ENCODE data around the gene PKMYT1. TPM values are rescaled to one million over a fixed set of nuclear protein-coding genes. Genes with fewer than 3 reads are reported as not detected.

Gene PKMYT1
- polyA plus RNA-seq, 1 donor from 2014 or later: 2.9 TPM

DNA sequence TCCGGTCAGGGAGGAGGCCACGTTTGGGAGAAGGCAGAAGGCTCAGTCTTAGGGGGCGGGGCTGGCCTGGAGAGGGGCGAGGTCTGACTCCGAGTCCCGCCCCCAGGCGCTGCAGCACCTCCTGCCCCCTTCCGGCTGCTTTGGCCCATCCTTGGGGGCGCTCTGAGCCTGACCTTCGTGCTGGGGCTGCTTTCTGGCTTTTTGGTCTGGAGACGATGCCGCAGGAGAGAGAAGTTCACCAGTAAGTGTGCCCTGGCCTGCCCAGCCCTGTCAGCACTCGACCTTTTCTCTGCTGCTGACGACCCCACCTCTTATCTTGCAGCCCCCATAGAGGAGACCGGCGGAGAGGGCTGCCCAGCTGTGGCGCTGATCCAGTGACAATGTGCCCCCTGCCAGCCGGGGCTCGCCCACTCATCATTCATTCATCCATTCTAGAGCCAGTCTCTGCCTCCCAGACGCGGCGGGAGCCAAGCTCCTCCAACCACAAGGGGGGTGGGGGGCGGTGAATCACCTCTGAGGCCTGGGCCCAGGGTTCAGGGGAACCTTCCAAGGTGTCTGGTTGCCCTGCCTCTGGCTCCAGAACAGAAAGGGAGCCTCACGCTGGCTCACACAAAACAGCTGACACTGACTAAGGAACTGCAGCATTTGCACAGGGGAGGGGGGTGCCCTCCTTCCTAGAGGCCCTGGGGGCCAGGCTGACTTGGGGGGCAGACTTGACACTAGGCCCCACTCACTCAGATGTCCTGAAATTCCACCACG lies 41.4 kb upstream of the PKMYT1 start:
- Histone ChIP-seq H3F3A (ENCODE audit: insufficient read depth, low read length, poor library complexity, severe bottlenecking) (no peaks in the 10 kb centered on the region), H3K9me2 (ENCODE audit: insufficient read depth, low read length) (no peaks in the 10 kb centered on the region), H3K4me2 (ENCODE audit: low read length) (no peak overlapping the region), H4K20me1 (ENCODE audit: insufficient read depth) (no peaks in the 10 kb centered on the region), H3K4me3 (ENCODE audit: low read length) (peak overlapping the region; percentile 53), H3K36me3 (ENCODE audit: insufficient read depth, low read length) (no peaks in the 10 kb centered on the region), H3K9ac (ENCODE audit: low read length) (no peak overlapping the region), H3K9me3 (ENCODE audit: low read length) (no peaks in the 10 kb centered on the region), H2AFZ (ENCODE audit: low read depth, low read length) (no peak overlapping the region), H3K27ac (ENCODE audit: low read length) (no peak overlapping the region), H3K27me3 (ENCODE audit: insufficient read depth, low read depth, low read length) (peaks cover 38% of the 10 kb centered on the region), H3K79me2 (replicated peaks; ENCODE audit: insufficient read depth, low read length) (no peaks in the 10 kb centered on the region)
- no peak for TF ChIP-seq EZH2 (IDR thresholded peaks at IDR 0.05; ENCODE audit: borderline replicate concordance, insufficient read depth, low read length, poor library complexity, severe bottlenecking)

DNA sequence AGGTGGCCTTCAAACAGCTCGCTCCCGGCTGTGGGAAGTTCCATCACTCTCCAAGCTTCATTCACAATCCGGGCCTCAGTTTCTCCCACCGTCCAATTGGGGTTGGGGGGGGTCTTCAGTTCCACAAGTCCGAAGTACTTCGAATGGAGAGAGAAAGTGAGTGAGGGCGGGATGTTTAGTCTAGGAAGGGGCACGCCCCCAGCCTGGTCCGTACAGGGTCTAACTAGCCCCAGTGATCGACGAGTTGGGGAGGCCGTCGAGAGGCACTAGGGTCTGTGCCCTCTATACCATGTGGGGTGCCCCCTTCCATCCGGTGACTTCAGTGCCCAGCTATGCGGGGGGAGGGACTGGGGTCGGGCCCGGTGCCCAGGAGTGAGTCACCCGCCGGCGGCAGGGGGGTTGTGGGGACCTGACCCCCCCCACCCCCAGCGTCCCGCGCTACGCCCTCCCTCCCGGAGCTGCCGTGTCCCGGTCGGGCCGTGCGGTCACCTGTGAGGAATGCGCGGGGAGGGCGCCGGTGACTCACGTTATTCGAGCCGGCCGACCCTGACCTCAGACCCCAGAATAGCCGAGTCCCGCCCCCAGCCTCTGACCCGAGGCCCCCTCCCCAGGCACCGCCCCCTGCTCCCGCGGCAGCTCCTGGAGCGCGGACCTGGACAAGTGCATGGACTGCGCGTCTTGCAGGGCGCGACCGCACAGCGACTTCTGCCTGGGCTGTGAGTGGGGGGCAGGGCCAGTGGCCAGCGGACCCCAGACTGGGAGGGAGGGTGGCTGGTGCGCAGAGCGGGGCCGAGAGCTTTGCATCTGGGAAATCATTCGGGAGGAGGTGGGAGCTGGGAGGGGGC lies 40.6 kb upstream of the PKMYT1 start:
- Histone ChIP-seq H3K27me3 (ENCODE audit: insufficient read depth, low read depth, low read length) (peaks cover 38% of the 10 kb centered on the region), H3K79me2 (replicated peaks; ENCODE audit: insufficient read depth, low read length) (no peaks in the 10 kb centered on the region), H4K20me1 (ENCODE audit: insufficient read depth) (no peaks in the 10 kb centered on the region), H3K4me2 (ENCODE audit: low read length) (no peak overlapping the region), H3K9me3 (ENCODE audit: low read length) (no peaks in the 10 kb centered on the region), H3K27ac (ENCODE audit: low read length) (no peak overlapping the region), H3K4me3 (ENCODE audit: low read length) (peak overlapping the region; percentile 53), H3K36me3 (ENCODE audit: insufficient read depth, low read length) (no peaks in the 10 kb centered on the region), H3K9me2 (ENCODE audit: insufficient read depth, low read length) (no peaks in the 10 kb centered on the region), H3K9ac (ENCODE audit: low read length) (peak overlapping the region; percentile 5), H3F3A (ENCODE audit: insufficient read depth, low read length, poor library complexity, severe bottlenecking) (no peaks in the 10 kb centered on the region), H2AFZ (ENCODE audit: low read depth, low read length) (no peak overlapping the region)
- TF ChIP-seq POLR2AphosphoS5 (IDR thresholded peaks at IDR 0.05) (no peak), SMC3 (conservative IDR thresholded peaks at IDR 0.05; ENCODE audit: poor library complexity) (no peak), EZH2 (IDR thresholded peaks at IDR 0.05; ENCODE audit: borderline replicate concordance, insufficient read depth, low read length, poor library complexity, severe bottlenecking) (no peak), RAD21 (conservative IDR thresholded peaks at IDR 0.05) (no peak), MXI1 (conservative IDR thresholded peaks at IDR 0.05; ENCODE audit: poor library complexity, severe bottlenecking) (no peak), TAF1 (IDR thresholded peaks at IDR 0.05; ENCODE audit: low read depth) (no peak), EP300 (conservative IDR thresholded peaks at IDR 0.05; ENCODE audit: poor library complexity, severe bottlenecking) (no peak)
- TF ChIP-seq, protein P1, sequence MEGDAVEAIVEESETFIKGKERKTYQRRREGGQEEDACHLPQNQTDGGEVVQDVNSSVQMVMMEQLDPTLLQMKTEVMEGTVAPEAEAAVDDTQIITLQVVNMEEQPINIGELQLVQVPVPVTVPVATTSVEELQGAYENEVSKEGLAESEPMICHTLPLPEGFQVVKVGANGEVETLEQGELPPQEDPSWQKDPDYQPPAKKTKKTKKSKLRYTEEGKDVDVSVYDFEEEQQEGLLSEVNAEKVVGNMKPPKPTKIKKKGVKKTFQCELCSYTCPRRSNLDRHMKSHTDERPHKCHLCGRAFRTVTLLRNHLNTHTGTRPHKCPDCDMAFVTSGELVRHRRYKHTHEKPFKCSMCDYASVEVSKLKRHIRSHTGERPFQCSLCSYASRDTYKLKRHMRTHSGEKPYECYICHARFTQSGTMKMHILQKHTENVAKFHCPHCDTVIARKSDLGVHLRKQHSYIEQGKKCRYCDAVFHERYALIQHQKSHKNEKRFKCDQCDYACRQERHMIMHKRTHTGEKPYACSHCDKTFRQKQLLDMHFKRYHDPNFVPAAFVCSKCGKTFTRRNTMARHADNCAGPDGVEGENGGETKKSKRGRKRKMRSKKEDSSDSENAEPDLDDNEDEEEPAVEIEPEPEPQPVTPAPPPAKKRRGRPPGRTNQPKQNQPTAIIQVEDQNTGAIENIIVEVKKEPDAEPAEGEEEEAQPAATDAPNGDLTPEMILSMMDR (IDR thresholded peaks at IDR 0.05; ENCODE audit: poor library complexity, severe bottlenecking): no peak
- TF ChIP-seq, protein P2, sequence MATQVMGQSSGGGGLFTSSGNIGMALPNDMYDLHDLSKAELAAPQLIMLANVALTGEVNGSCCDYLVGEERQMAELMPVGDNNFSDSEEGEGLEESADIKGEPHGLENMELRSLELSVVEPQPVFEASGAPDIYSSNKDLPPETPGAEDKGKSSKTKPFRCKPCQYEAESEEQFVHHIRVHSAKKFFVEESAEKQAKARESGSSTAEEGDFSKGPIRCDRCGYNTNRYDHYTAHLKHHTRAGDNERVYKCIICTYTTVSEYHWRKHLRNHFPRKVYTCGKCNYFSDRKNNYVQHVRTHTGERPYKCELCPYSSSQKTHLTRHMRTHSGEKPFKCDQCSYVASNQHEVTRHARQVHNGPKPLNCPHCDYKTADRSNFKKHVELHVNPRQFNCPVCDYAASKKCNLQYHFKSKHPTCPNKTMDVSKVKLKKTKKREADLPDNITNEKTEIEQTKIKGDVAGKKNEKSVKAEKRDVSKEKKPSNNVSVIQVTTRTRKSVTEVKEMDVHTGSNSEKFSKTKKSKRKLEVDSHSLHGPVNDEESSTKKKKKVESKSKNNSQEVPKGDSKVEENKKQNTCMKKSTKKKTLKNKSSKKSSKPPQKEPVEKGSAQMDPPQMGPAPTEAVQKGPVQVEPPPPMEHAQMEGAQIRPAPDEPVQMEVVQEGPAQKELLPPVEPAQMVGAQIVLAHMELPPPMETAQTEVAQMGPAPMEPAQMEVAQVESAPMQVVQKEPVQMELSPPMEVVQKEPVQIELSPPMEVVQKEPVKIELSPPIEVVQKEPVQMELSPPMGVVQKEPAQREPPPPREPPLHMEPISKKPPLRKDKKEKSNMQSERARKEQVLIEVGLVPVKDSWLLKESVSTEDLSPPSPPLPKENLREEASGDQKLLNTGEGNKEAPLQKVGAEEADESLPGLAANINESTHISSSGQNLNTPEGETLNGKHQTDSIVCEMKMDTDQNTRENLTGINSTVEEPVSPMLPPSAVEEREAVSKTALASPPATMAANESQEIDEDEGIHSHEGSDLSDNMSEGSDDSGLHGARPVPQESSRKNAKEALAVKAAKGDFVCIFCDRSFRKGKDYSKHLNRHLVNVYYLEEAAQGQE (IDR thresholded peaks at IDR 0.05; ENCODE audit: borderline replicate concordance): no peak
